ENCODE results near the gene MYL6. TPM values are rescaled to one million over a fixed set of nuclear protein-coding genes. Genes with fewer than 3 reads are reported as not detected.
A peak's percentile ranks its signal among the peaks of the same experiment; 100 is the strongest.

Gene MYL6
- total and polyA plus RNA-seq, 9 of the 15 experiments (the other 6 are each of a cell fraction or from before 2014, with no cell fraction given) = 557 to 1,664 (median 958) TPM

DNA sequence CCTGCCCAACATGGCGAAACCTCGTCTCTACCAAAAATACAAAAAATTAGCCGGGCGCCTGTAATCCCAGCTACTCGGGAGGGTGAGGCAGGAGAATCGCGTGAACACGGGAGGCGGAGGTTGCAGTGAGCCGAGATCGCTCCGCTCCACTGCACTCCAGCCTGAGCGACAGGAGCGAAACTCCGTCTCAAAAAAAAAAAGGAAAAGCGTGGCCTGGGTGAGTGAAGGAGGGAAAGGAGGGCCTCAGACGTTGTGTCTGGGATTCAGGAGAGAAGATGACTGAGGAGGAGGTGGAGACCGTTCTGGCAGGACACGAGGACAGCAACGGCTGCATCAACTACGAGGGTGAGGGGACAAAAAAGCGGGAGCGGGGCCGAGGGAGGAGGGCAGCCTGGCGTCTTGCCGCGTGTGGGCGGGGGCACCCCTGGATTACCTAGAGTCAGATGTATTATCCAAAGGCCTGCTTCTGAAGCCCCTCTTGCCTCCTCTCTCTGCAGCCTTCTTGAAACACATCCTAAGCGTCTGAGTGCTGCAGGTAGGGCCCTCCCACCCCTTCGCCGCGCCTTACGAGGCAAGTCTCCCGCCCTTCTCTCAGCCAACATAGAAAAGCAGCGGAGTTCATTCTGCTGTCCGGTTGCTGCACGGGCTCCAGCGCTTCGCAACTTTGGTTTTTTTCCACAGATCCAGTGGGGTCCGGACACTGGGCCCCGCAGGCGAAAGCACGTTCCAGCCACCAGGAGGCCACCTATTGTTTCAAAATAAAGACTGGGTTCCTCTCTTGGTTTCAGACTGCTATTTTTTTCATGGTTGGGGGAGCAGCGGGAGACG lies 744 bp upstream of the MYL6 start (continued):
- no peak for TF ChIP-seq ZNF175 (CRISPR knock-in tag; IDR thresholded peaks at IDR 0.05; ENCODE audit: low read depth)
- no peak for TF ChIP-seq MYC (IDR thresholded peaks at IDR 0.05; ENCODE audit: low read depth, low read length)
- TF ChIP-seq MYC (CRISPR knock-in tag; IDR thresholded peaks at IDR 0.05; ENCODE audit: borderline replicate concordance, low read depth) = no peak
- TF ChIP-seq ZNF347 (CRISPR knock-in tag; IDR thresholded peaks at IDR 0.05; ENCODE audit: low read depth) = no peak
- TF ChIP-seq, protein P1, sequence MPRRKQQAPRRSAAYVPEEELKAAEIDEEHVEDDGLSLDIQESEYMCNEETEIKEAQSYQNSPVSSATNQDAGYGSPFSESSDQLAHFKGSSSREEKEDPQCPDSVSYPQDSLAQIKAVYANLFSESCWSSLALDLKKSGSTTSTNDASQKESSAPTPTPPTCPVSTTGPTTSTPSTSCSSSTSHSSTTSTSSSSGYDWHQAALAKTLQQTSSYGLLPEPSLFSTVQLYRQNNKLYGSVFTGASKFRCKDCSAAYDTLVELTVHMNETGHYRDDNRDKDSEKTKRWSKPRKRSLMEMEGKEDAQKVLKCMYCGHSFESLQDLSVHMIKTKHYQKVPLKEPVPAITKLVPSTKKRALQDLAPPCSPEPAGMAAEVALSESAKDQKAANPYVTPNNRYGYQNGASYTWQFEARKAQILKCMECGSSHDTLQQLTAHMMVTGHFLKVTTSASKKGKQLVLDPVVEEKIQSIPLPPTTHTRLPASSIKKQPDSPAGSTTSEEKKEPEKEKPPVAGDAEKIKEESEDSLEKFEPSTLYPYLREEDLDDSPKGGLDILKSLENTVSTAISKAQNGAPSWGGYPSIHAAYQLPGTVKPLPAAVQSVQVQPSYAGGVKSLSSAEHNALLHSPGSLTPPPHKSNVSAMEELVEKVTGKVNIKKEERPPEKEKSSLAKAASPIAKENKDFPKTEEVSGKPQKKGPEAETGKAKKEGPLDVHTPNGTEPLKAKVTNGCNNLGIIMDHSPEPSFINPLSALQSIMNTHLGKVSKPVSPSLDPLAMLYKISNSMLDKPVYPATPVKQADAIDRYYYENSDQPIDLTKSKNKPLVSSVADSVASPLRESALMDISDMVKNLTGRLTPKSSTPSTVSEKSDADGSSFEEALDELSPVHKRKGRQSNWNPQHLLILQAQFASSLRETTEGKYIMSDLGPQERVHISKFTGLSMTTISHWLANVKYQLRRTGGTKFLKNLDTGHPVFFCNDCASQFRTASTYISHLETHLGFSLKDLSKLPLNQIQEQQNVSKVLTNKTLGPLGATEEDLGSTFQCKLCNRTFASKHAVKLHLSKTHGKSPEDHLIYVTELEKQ (CRISPR knock-in tag; IDR thresholded peaks at IDR 0.05) = no peak
- TF ChIP-seq, protein P2, sequence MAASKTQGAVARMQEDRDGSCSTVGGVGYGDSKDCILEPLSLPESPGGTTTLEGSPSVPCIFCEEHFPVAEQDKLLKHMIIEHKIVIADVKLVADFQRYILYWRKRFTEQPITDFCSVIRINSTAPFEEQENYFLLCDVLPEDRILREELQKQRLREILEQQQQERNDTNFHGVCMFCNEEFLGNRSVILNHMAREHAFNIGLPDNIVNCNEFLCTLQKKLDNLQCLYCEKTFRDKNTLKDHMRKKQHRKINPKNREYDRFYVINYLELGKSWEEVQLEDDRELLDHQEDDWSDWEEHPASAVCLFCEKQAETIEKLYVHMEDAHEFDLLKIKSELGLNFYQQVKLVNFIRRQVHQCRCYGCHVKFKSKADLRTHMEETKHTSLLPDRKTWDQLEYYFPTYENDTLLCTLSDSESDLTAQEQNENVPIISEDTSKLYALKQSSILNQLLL (CRISPR knock-in tag; IDR thresholded peaks at IDR 0.05; ENCODE audit: borderline replicate concordance) = no peak
- TF ChIP-seq, protein P3, sequence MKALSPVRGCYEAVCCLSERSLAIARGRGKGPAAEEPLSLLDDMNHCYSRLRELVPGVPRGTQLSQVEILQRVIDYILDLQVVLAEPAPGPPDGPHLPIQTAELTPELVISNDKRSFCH (CRISPR knock-in tag; IDR thresholded peaks at IDR 0.05) = no peak
- TF ChIP-seq, protein P3 (tag; IDR thresholded peaks at IDR 0.05) = no peak
- TF ChIP-seq, protein P4, sequence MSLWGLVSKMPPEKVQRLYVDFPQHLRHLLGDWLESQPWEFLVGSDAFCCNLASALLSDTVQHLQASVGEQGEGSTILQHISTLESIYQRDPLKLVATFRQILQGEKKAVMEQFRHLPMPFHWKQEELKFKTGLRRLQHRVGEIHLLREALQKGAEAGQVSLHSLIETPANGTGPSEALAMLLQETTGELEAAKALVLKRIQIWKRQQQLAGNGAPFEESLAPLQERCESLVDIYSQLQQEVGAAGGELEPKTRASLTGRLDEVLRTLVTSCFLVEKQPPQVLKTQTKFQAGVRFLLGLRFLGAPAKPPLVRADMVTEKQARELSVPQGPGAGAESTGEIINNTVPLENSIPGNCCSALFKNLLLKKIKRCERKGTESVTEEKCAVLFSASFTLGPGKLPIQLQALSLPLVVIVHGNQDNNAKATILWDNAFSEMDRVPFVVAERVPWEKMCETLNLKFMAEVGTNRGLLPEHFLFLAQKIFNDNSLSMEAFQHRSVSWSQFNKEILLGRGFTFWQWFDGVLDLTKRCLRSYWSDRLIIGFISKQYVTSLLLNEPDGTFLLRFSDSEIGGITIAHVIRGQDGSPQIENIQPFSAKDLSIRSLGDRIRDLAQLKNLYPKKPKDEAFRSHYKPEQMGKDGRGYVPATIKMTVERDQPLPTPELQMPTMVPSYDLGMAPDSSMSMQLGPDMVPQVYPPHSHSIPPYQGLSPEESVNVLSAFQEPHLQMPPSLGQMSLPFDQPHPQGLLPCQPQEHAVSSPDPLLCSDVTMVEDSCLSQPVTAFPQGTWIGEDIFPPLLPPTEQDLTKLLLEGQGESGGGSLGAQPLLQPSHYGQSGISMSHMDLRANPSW (CRISPR knock-in tag; IDR thresholded peaks at IDR 0.05) = no peak
- no peak for TF ChIP-seq DNMT1 (IDR thresholded peaks at IDR 0.05)
- no peak for TF ChIP-seq ZFPM2 (CRISPR knock-in tag; IDR thresholded peaks at IDR 0.05)
- no peak for TF ChIP-seq ZNF311 (CRISPR knock-in tag; IDR thresholded peaks at IDR 0.05)
- TF ChIP-seq, protein P5, sequence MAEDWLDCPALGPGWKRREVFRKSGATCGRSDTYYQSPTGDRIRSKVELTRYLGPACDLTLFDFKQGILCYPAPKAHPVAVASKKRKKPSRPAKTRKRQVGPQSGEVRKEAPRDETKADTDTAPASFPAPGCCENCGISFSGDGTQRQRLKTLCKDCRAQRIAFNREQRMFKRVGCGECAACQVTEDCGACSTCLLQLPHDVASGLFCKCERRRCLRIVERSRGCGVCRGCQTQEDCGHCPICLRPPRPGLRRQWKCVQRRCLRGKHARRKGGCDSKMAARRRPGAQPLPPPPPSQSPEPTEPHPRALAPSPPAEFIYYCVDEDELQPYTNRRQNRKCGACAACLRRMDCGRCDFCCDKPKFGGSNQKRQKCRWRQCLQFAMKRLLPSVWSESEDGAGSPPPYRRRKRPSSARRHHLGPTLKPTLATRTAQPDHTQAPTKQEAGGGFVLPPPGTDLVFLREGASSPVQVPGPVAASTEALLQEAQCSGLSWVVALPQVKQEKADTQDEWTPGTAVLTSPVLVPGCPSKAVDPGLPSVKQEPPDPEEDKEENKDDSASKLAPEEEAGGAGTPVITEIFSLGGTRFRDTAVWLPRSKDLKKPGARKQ (CRISPR knock-in tag; IDR thresholded peaks at IDR 0.05) = peak; percentile 93
- no peak for TF ChIP-seq ZBED1 (IDR thresholded peaks at IDR 0.05)
- no peak for TF ChIP-seq ELF2 (CRISPR knock-in tag; IDR thresholded peaks at IDR 0.05)
- no peak for TF ChIP-seq CBX5 (IDR thresholded peaks at IDR 0.05; ENCODE audit: borderline replicate concordance, low read depth)
- TF ChIP-seq KLF13 (tag; IDR thresholded peaks at IDR 0.05; ENCODE audit: borderline replicate concordance, low read depth) = no peak
- TF ChIP-seq CHD4 (IDR thresholded peaks at IDR 0.05; ENCODE audit: insufficient read depth, insufficient replicate concordance, low read depth, low read length, poor library complexity, severe bottlenecking) = no peak

All from K562 (cell line).